ENCODE data around the gene ACTN2. TPM values are rescaled to one million over a fixed set of nuclear protein-coding genes. Genes with fewer than 3 reads are reported as not detected.

ACTN2 gene
- total and polyA plus RNA-seq, 2 donors (not counting 3 experiments of a cell fraction or from before 2014, with no cell fraction given) = 0.22 to 0.55 TPM

GRCh38 chr1:236762410-236762809 lies 76.1 kb downstream of the ACTN2 start:
- no TSS peak for BruUV-seq (replicated peaks)
- ChIA-PET POLR2A (no interaction called here), CTCF (interaction anchor here (1.0 kb wide), 1 partner anchor 9 kb away, joined by 3 read pairs; no protein-coding TSS in a partner anchor)
- no peak overlapping the region for H3K4me3 ChIP-seq (replicated peaks in 1 of 3; ENCODE audit: insufficient read depth in 1 of 3, low read depth in 1 of 3, low read length in 3 of 3)
- intact Hi-C loops (cut with micrococcal nuclease) = no loop called here
- no peak overlapping the region for H2AFZ ChIP-seq (ENCODE audit: low read depth, low read length)
- no peak overlapping the region for H3K4me2 ChIP-seq (ENCODE audit: insufficient read depth, low read length)
- H3K9me3 ChIP-seq (replicated peaks; ENCODE audit: control insufficient read depth, insufficient read depth, low read length) = no peaks in the 10 kb centered on the region
- no peaks in the 10 kb centered on the region for H3K27me3 ChIP-seq (ENCODE audit: control insufficient read depth in 2 of 2, insufficient read depth in 2 of 2, low read length in 2 of 2)
- no peaks in the 10 kb centered on the region for H3K4me1 ChIP-seq (ENCODE audit: control insufficient read depth, extremely low read depth, insufficient read depth, low read length)
- H3K36me3 ChIP-seq (ENCODE audit: control insufficient read depth in 2 of 2, extremely low read depth in 1 of 2, insufficient read depth in 2 of 2, low read length in 2 of 2) = no peaks in the 10 kb centered on the region
- no peak for DNase-seq (ENCODE audit: low read depth, low spot score)
- no peak overlapping the region for H3K27ac ChIP-seq (ENCODE audit: insufficient read depth, low read depth, low read length)
- H3K79me2 ChIP-seq (ENCODE audit: control insufficient read depth, insufficient read depth, low read length) = no peaks in the 10 kb centered on the region
- H3K9ac ChIP-seq (replicated peaks; ENCODE audit: extremely low read depth, insufficient read depth, low read length) = no peak overlapping the region
- FAIRE-seq = no peak
- no peaks in the 10 kb centered on the region for H3K9me1 ChIP-seq (replicated peaks; ENCODE audit: control insufficient read depth, extremely low read depth, insufficient read depth, low read length)
- dilution Hi-C loops (cut with MboI; ENCODE audit: extremely low pct_ligation_motif_present, low sequenced_read_pairs) = no loop called here
- no peak for TF ChIP-seq CTCF (IDR thresholded peaks at IDR 0.05; ENCODE audit: extremely low read depth in 1 of 2, insufficient read depth in 1 of 2, low read depth in 1 of 2, low read length in 2 of 2)
- no peak for TF ChIP-seq MYC (IDR thresholded peaks at IDR 0.05; ENCODE audit: low read depth, low read length)
- no peak for TF ChIP-seq GATA2 (IDR thresholded peaks at IDR 0.05; ENCODE audit: insufficient read depth, insufficient read length, low read depth, low read length)
- TF ChIP-seq MAX (IDR thresholded peaks at IDR 0.05; ENCODE audit: insufficient read depth, insufficient read length) = no peak
- TF ChIP-seq EZH2 (IDR thresholded peaks at IDR 0.05; ENCODE audit: borderline replicate concordance, low read depth, low read length, severe bottlenecking) = no peak
- no peak for TF ChIP-seq POLR2A (IDR thresholded peaks at IDR 0.05; ENCODE audit: low read depth, low read length)
- no peak for TF ChIP-seq POLR2AphosphoS5 (IDR thresholded peaks at IDR 0.05; ENCODE audit: insufficient read depth, low read depth, low read length)
- no peak for TF ChIP-seq JUN (IDR thresholded peaks at IDR 0.05; ENCODE audit: borderline replicate concordance, insufficient read depth, insufficient read length, low read depth)
- TF ChIP-seq FOS (IDR thresholded peaks at IDR 0.05; ENCODE audit: borderline replicate concordance, insufficient read depth, low read length) = no peak
- no peaks in the 10 kb centered on the region for H4K20me1 ChIP-seq (replicated peaks; ENCODE audit: control insufficient read depth, extremely low read depth, insufficient read depth, low read length)

All from endothelial cell of umbilical vein (primary cell).